Measurements from ENCODE around the gene SLC25A41. TPM values are rescaled to one million over a fixed set of nuclear protein-coding genes. Genes with fewer than 3 reads are reported as not detected.

Gene SLC25A41
- total RNA-seq, 4 donors from 2014 or later = not detected

GRCh38 chr19:6424939-6425731, 8.4 kb downstream of the SLC25A41 start:
- TF ChIP-seq CTCF (IDR thresholded peaks at IDR 0.05; ENCODE audit: low read depth) = no peak

- TF ChIP-seq CTCF (IDR thresholded peaks at IDR 0.05; ENCODE audit: low read depth) = no peak
Measured at GRCh38 chr19:6424195-6424938, 9.2 kb downstream of the SLC25A41 start, which contains the start of gene KHSRP. Gene KHSRP, minus strand, starts transcription at chr19:6424811. Its CDS starts 110 bp downstream, at chr19:6424701.

GRCh38 chr19:6423499-6424194, 9.9 kb downstream of the SLC25A41 start:
- TF ChIP-seq CTCF (IDR thresholded peaks at IDR 0.05; ENCODE audit: low read depth) = no peak

- no peak for TF ChIP-seq CTCF (IDR thresholded peaks at IDR 0.05; ENCODE audit: low read depth)
Measured at GRCh38 chr19:6421075-6422014, 12.2 kb downstream of the SLC25A41 start.

GRCh38 chr19:6418562-6418932, 15.0 kb downstream of the SLC25A41 start:
- no peak for TF ChIP-seq CTCF (IDR thresholded peaks at IDR 0.05; ENCODE audit: low read depth)

- TF ChIP-seq CTCF (IDR thresholded peaks at IDR 0.05; ENCODE audit: low read depth) = no peak
Measured at GRCh38 chr19:6417713-6418561, 15.6 kb downstream of the SLC25A41 start.

All from subcutaneous adipose tissue (tissue), 4 donors.